Measurements from ENCODE around the gene MLH3.

GRCh38 chr14:75077794-75078193, 26.5 kb upstream of the MLH3 start:
- TF ChIP-seq CTCF (IDR thresholded peaks at IDR 0.05) (no peak), POLR2A (IDR thresholded peaks at IDR 0.05) (no peak), POLR2AphosphoS5 (IDR thresholded peaks at IDR 0.05) (no peak)

Data from prostate gland (tissue), 2 donors.